Neural cell (in vitro differentiated cells): Measurements from ENCODE around the gene NCOA5.

Experiments
- EP300 ChIP-seq: fragments of 450-650 bp; conservative IDR thresholded peaks from 2 replicates; pipeline ENCODE4 v1.6.1; 2014; ENCODE audit warnings: antibody characterized with exemption, mild to moderate bottlenecking, moderate library complexity; ENCODE audit not compliant: poor library complexity, severe bottlenecking
- EZH2 ChIP-seq: fragments of 200-600, 300-800 bp; shearing (Covaris generic), sonication (generic); IDR thresholded peaks from 2 replicates; pipeline ENCODE4 v1.6.1; 2014; ENCODE audit warnings: antibody characterized with exemption, low read length, borderline replicate concordance, mild to moderate bottlenecking; ENCODE audit not compliant: insufficient read depth, poor library complexity, severe bottlenecking
- MXI1 ChIP-seq: fragments of 450-650 bp; conservative IDR thresholded peaks from 2 replicates; pipeline ENCODE4 v1.6.1; 2014; ENCODE audit warnings: antibody characterized with exemption, mild to moderate bottlenecking; ENCODE audit not compliant: poor library complexity, severe bottlenecking
- POLR2AphosphoS5 ChIP-seq: IDR thresholded peaks from 2 replicates; pipeline ENCODE4 v1.6.1; 2012
- RAD21 ChIP-seq: fragments of 450-650 bp; conservative IDR thresholded peaks from 2 replicates; pipeline ENCODE4 v1.6.1; 2014; ENCODE audit warnings: antibody characterized with exemption, mild to moderate bottlenecking, moderate library complexity
- SMC3 ChIP-seq: fragments of 450-650 bp; conservative IDR thresholded peaks from 2 replicates; pipeline ENCODE4 v1.6.1; 2014; ENCODE audit warnings: antibody characterized with exemption, mild to moderate bottlenecking, moderate library complexity; ENCODE audit not compliant: poor library complexity
- TAF1 ChIP-seq: IDR thresholded peaks from 2 replicates; pipeline ENCODE4 v1.6.1; 2012; ENCODE audit warnings: low read depth
- TF ChIP-seq, protein P1 (sequence below): fragments of 450-650 bp; IDR thresholded peaks from 2 replicates; pipeline ENCODE4 v1.5.1; 2014; ENCODE audit warnings: antibody characterized with exemption, mild to moderate bottlenecking, moderate library complexity; ENCODE audit not compliant: poor library complexity, severe bottlenecking
- TF ChIP-seq, protein P2 (sequence below): IDR thresholded peaks from 2 replicates; pipeline ENCODE4 v1.6.1; 2012; ENCODE audit warnings: borderline replicate concordance

DNA sequence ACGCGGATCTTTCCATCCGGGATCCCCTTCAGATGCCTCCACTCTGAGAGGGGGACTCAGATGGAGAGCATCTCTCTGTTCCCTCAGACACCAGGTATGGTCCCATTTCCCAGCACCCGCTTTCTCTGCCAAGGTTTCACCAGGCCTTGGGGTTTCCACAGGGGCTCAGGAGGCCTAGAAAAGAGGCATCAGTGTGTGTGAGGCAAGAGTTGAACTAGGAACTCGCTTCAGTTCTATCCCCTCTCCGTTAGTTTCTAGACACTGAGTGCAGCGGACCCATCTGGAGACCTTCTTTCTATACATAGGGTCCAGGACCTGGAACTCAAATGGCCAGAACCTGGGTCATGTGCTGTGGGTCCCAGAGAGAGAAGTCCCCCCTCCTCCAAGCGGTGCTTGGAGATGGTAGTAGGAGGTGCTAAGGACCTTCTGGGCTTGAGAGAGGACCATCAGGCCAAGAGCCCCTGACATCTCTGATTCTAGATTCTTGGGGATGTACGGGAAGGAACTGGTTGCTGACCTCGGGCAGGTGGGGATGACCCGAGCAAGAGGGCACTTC is 58.7 kb downstream of the NCOA5 start:
- TF ChIP-seq, protein P1, sequence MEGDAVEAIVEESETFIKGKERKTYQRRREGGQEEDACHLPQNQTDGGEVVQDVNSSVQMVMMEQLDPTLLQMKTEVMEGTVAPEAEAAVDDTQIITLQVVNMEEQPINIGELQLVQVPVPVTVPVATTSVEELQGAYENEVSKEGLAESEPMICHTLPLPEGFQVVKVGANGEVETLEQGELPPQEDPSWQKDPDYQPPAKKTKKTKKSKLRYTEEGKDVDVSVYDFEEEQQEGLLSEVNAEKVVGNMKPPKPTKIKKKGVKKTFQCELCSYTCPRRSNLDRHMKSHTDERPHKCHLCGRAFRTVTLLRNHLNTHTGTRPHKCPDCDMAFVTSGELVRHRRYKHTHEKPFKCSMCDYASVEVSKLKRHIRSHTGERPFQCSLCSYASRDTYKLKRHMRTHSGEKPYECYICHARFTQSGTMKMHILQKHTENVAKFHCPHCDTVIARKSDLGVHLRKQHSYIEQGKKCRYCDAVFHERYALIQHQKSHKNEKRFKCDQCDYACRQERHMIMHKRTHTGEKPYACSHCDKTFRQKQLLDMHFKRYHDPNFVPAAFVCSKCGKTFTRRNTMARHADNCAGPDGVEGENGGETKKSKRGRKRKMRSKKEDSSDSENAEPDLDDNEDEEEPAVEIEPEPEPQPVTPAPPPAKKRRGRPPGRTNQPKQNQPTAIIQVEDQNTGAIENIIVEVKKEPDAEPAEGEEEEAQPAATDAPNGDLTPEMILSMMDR: no peak
- TF ChIP-seq POLR2AphosphoS5: no peak
- no peak for TF ChIP-seq EP300
- no peak for TF ChIP-seq EZH2
- TF ChIP-seq, protein P2, sequence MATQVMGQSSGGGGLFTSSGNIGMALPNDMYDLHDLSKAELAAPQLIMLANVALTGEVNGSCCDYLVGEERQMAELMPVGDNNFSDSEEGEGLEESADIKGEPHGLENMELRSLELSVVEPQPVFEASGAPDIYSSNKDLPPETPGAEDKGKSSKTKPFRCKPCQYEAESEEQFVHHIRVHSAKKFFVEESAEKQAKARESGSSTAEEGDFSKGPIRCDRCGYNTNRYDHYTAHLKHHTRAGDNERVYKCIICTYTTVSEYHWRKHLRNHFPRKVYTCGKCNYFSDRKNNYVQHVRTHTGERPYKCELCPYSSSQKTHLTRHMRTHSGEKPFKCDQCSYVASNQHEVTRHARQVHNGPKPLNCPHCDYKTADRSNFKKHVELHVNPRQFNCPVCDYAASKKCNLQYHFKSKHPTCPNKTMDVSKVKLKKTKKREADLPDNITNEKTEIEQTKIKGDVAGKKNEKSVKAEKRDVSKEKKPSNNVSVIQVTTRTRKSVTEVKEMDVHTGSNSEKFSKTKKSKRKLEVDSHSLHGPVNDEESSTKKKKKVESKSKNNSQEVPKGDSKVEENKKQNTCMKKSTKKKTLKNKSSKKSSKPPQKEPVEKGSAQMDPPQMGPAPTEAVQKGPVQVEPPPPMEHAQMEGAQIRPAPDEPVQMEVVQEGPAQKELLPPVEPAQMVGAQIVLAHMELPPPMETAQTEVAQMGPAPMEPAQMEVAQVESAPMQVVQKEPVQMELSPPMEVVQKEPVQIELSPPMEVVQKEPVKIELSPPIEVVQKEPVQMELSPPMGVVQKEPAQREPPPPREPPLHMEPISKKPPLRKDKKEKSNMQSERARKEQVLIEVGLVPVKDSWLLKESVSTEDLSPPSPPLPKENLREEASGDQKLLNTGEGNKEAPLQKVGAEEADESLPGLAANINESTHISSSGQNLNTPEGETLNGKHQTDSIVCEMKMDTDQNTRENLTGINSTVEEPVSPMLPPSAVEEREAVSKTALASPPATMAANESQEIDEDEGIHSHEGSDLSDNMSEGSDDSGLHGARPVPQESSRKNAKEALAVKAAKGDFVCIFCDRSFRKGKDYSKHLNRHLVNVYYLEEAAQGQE: no peak
- no peak for TF ChIP-seq MXI1
- TF ChIP-seq SMC3: no peak
- TF ChIP-seq RAD21: no peak
- TF ChIP-seq TAF1: no peak
